ENCODE data around the gene SH2D1A.

The SH2D1A gene

GRCh38 chrX:124392794-124393193 is 46.4 kb downstream of the SH2D1A start:
- ChIA-PET CTCF (interaction anchor here (0.6 kb wide), 1 partner anchor 737 kb away, joined by 4 read pairs; no protein-coding TSS in a partner anchor), POLR2A (no interaction called here)
- no peak overlapping the region for H3K4me3 ChIP-seq (ENCODE audit: low read depth, low read length)
- no peak for DNase-seq (ENCODE audit: low read depth, low spot score)
- no peak for TF ChIP-seq CTCF (IDR thresholded peaks at IDR 0.05; ENCODE audit: insufficient read depth, low read length, missing control alignments)

GRCh38 chrX:124393238-124393637 is 46.9 kb downstream of the SH2D1A start:
- CTCF ChIA-PET = interaction anchor here (0.6 kb wide), 1 partner anchor 736 kb away, joined by 4 read pairs; no protein-coding TSS in a partner anchor
- H3K4me3 ChIP-seq (ENCODE audit: low read depth, low read length) = no peak overlapping the region
- POLR2A ChIA-PET = no interaction called here
- no peak for DNase-seq (ENCODE audit: low read depth, low spot score)
- no peak for TF ChIP-seq CTCF (IDR thresholded peaks at IDR 0.05; ENCODE audit: insufficient read depth, low read length, missing control alignments)

GRCh38 chrX:124393659-124394058 is 47.3 kb downstream of the SH2D1A start:
- POLR2A ChIA-PET = no interaction called here
- CTCF ChIA-PET = interaction anchor here (0.6 kb wide), 1 partner anchor 736 kb away, joined by 4 read pairs; no protein-coding TSS in a partner anchor

GRCh38 chrX:124395145-124395880 is 49.0 kb downstream of the SH2D1A start:
- no peak overlapping the region for H3K4me3 ChIP-seq (ENCODE audit: low read depth, low read length)
- ChIA-PET CTCF (no interaction called here), POLR2A (no interaction called here)
- TF ChIP-seq CTCF (IDR thresholded peaks at IDR 0.05; ENCODE audit: insufficient read depth, low read length, missing control alignments) = no peak
- no peak for DNase-seq (ENCODE audit: low read depth, low spot score)

More at GRCh38 chrX:124393659-124394058, 47.3 kb downstream of the SH2D1A start:
- no peak for DNase-seq (ENCODE audit: low read depth, low spot score)
- TF ChIP-seq CTCF (IDR thresholded peaks at IDR 0.05; ENCODE audit: insufficient read depth, low read length, missing control alignments) = no peak
- H3K4me3 ChIP-seq (ENCODE audit: low read depth, low read length) = no peak overlapping the region

- CTCF ChIA-PET = interaction anchor here (1.0 kb wide), 1 partner anchor 14 kb away, joined by 3 read pairs; no protein-coding TSS in a partner anchor
- TF ChIP-seq CTCF (IDR thresholded peaks at IDR 0.05; ENCODE audit: insufficient read depth, low read length, missing control alignments) = no peak
- POLR2A ChIA-PET = no interaction called here
- DNase-seq (ENCODE audit: low read depth, low spot score) = no peak
- H3K4me3 ChIP-seq (ENCODE audit: low read depth, low read length) = no peak overlapping the region
Measured at GRCh38 chrX:124401696-124402095, 55.3 kb downstream of the SH2D1A start.

- no peak overlapping the region for H3K4me3 ChIP-seq (ENCODE audit: low read depth, low read length)
- TF ChIP-seq CTCF (IDR thresholded peaks at IDR 0.05; ENCODE audit: insufficient read depth, low read length, missing control alignments) = no peak
- ChIA-PET POLR2A (no interaction called here), CTCF (interaction anchor here (0.8 to 0.9 kb wide), 3 partner anchors 9 to 725 kb away, joined by 3 to 4 read pairs (median 3); no protein-coding TSS in a partner anchor)
- no peak for DNase-seq (ENCODE audit: low read depth, low spot score)
Measured at GRCh38 chrX:124405868-124406267, 59.5 kb downstream of the SH2D1A start.
